HCEC 1CT (cell line): Measurements from ENCODE around the gene PSMD11.
A peak's percentile ranks its signal among the peaks of the same experiment; 100 is the strongest.
"Not testable (repeated sequence)": the region's sequence is repeated elsewhere in the genome, so short reads cannot be mapped to it uniquely, and the experiment has no call there.

Source experiments
- DNase-seq: peaks from one replicate; pipeline ENCODE4 v3.0.0-alpha.2; 2017

PSMD11 gene

DNA sequence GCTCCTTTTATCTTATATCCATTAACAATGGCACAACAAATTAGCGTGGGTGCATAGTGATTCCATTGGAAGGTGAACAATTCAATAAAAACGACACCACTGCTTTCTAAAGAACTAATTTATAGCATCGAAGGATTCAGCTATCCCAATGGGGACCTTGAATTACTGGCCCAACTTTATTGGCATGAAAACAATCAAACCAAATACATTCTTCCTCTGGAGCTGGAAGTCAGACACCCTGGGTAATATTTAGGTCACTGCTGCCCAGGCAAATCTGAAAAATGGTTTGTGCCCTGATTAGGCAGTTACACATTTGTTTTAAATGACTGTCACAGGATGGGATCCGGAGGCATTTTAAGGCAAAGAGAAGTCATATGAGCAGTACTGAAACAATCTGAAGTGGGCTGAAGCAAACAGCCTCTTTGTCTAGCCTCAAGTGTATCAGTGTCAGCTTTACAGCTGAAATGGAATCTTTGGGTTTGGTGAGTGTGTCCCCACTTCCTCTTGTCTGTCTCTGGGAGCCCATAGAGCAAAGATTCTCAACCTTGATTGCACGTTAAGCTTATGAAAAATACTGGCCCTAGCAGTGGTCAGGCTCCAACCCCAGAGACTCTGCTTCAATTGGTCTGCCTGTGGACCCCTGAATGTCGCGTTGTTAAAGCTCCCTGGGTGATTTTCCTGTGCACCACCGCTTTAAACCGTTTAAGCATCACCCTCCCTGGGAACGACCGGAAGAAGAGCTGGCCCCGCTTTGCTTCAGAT lies 72.8 kb downstream of the PSMD11 start:
- DNase-seq, result no peak

GRCh38 chr17:32517982-32518381 lies 73.7 kb downstream of the PSMD11 start:
- DNase-seq, result no peak

GRCh38 chr17:32518646-32519227 lies 74.4 kb downstream of the PSMD11 start:
- no peak for DNase-seq

GRCh38 chr17:32519228-32520103 lies 75.2 kb downstream of the PSMD11 start:
- DNase-seq, result peak; percentile 37

- peak; percentile 17 for DNase-seq
These were observed 75.9 kb downstream of the PSMD11 start for GRCh38 chr17:32520104-32520701.

GRCh38 chr17:32520737-32521404 lies 76.6 kb downstream of the PSMD11 start:
- no peak for DNase-seq

- DNase-seq, result no peak
These were observed 78.8 kb downstream of the PSMD11 start for GRCh38 chr17:32523017-32523680.

DNA sequence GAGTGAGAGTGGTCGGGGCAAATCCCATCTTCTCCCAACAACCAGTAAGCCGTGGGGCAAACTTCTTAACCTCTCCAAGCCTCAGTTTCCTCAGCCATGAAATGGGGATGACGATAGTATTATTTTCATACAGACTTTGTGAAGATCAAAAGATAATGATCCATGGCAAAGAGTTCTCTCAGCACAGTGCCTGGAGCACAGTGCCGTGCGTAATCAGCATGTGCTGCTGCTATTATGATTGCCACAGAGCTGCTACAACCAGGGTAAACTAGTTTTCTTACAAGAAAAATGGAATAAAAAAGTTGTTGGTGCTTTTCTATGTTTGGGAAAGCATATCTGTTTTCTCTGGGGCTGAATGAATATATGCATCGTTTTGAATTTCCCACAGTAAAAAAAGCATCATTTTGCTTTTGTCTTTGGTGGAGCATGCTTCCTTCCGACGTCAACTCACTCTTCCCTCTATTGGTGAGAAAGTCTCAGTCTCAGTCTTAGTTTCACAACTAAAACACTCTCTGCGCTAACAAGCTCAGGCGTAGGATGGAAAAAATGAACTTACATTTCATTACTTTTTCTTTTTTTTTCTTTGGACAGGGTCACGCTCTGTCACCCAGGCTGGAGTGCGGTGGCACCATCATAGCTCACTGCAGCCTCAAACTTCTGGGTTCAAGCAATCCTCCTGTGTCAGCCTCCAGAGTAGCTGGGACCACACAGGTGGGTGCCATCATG lies 79.7 kb downstream of the PSMD11 start:
- DNase-seq, result no peak

- not testable (repeated sequence) for DNase-seq
These were observed 80.2 kb downstream of the PSMD11 start for GRCh38 chr17:32524553-32524880.

DNA sequence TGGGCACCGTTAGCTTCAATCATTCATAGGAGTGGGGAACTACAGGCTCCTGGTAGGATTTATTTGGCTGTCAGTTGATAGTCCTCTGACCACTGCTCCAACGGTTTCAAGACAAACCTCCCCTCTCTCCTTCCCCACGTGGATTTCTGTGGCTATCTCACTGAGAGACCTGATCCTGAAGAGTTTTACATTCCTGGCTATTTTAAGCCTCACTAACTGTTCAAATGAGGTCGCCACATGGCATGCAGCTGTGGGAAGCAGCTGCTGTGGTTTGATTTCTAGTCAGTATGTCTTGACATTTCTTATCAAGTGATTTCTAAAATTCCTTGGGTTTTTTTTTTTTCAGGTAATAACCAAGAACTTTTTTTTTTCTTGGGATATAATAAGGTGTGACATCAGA lies 80.8 kb downstream of the PSMD11 start:
- peak; percentile 78 for DNase-seq

DNA sequence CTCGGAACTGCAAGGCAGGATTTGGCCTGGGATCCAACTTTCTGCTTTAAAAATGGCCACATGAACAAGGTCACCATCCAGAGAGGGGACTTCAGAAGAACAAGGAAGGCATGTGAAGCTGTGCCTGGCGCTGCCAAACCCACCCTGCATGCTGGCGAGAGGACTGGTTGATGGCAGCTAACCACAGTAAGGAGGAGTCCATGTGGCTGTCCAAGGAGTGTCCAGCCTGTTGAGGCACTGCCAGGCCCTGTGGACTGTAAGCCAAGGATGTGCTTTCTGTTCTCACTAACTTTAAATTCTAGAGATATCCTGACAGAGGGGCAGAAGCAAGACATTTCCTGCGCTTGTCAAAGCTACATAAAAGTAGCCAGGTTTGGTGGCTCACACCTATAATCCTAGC lies 82.8 kb downstream of the PSMD11 start:
- DNase-seq, result no peak

DNA sequence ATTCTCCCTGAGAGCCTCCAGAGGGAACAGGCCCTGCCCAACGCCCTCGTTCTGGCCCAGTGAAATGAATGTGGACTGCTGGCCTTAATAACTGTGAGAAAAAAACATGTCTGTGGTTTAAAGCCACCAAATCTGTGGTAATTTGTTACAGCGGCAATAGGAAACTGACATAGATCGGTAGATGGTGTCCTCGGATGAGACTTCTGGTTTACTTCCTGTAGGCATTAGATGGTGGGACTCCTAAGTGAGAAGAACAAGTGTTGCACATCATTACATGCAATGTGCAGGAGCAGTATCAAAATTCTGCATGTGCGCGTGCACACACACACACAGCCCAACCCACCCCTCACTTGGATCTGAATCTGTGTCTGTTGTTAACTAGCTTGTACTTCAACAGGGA lies 84.5 kb downstream of the PSMD11 start:
- DNase-seq, result no peak

- no peak for DNase-seq
These were observed 85.3 kb downstream of the PSMD11 start for GRCh38 chr17:32529604-32530003.
